K562 (cell line): ENCODE measurements around the gene ANXA3. TPM values are rescaled to one million over a fixed set of nuclear protein-coding genes. Genes with fewer than 3 reads are reported as not detected.
A peak's percentile ranks its signal among the peaks of the same experiment; 100 is the strongest.

Experiments
- CEBPG ChIP-seq, 3 experiments: fragments of 200-800 bp in 1 of 3; sonication (Bioruptor generic) in 1 of 3; sonication (generic) in 1 of 3; formaldehyde crosslinking in 1 of 3; IDR thresholded peaks in 2 of 3; conservative IDR thresholded peaks in 1 of 3; 2 replicates each; pipeline versions ENCODE4 v1.6.1 to v1.8.0; 2016 to 2022; ENCODE audit warnings: missing compliant biosample characterization in 2 of 3, missing genetic modification characterization in 2 of 3, mild to moderate bottlenecking in 1 of 3, missing genetic modification reagents in 1 of 3
- CHD1 ChIP-seq: fragments of 200-600 bp; sonication (generic); IDR thresholded peaks from one replicate; pipeline ENCODE4 v1.6.1; 2012; ENCODE audit warnings: mild to moderate bottlenecking, moderate library complexity, low read length, inconsistent platforms
- GATAD2B ChIP-seq: fragments of 450-650 bp; IDR thresholded peaks from 2 replicates; pipeline ENCODE4 v1.6.1; 2017; ENCODE audit warnings: mild to moderate bottlenecking, borderline replicate concordance
- LARP7 ChIP-seq: fragments of 450-650 bp; IDR thresholded peaks from 2 replicates; pipeline ENCODE4 v1.6.1; 2016
- NR2C1 ChIP-seq, 2 experiments: fragments of 450-650 bp; IDR thresholded peaks; 2 replicates each; pipeline ENCODE4 v1.6.1; 2017; ENCODE audit warnings: mild to moderate bottlenecking in 2 of 2, antibody characterized with exemption in 1 of 2, inconsistent platforms in 1 of 2, missing compliant biosample characterization in 1 of 2, missing genetic modification characterization in 1 of 2
- POLR2A ChIP-seq: fragments of 450-650 bp; conservative IDR thresholded peaks from 2 replicates; pipeline ENCODE4 v1.6.1; 2016
- PRDM10 ChIP-seq: fragments of 450-650 bp; IDR thresholded peaks from 2 replicates; pipeline ENCODE4 v1.6.1; 2018; ENCODE audit not compliant: partially characterized antibody
- ZNF224 ChIP-seq: sonication (generic); formaldehyde crosslinking; IDR thresholded peaks from 2 replicates; pipeline ENCODE4 v1.8.0; 2022; ENCODE audit warnings: mild to moderate bottlenecking, missing genetic modification reagents
- ZNF274 ChIP-seq: IDR thresholded peaks from 2 replicates; pipeline ENCODE4 v1.6.1; 2011; ENCODE audit warnings: low read depth, mild to moderate bottlenecking, low read length, moderate library complexity, borderline replicate concordance
- ZNF324 ChIP-seq: fragments of 250-450 bp; sonication (Bioruptor Pico); IDR thresholded peaks from 2 replicates; pipeline ENCODE4 v1.4.0; 2020; ENCODE audit warnings: mild to moderate bottlenecking
- ZNF707 ChIP-seq: fragments of 250-450 bp; sonication (Bioruptor Pico); conservative IDR thresholded peaks from 2 replicates; pipeline ENCODE4 v1.8.0; 2022; ENCODE audit warnings: inconsistent platforms, mild to moderate bottlenecking, moderate library complexity
- ZNF76 ChIP-seq: fragments of 250-450 bp; sonication (Bioruptor Pico); IDR thresholded peaks from 2 replicates; pipeline ENCODE4 v1.4.0; 2020; ENCODE audit warnings: mild to moderate bottlenecking, moderate library complexity, borderline replicate concordance
- polyA plus RNA-seq, 8 experiments: library from polyadenylated mRNA; depleted of rRNA in 4 of 8; stranded (reverse) in 5 of 8; unstranded in 3 of 8; fragments of >200 nt; fragmentation: Nextera tagmentation in 2 of 8; fragmentation: Illumina TruSeq in 1 of 8; extraction: Ambion mirVana in 2 of 8; extraction: Trizol in 1 of 8; gene quantifications; 2 replicates each; pipeline versions ENCODE4 v1.2.1 to v1.2.3, GENCODE V29; 2011 to 2014; ENCODE audit warnings: inconsistent platforms in 1 of 8, missing spikeins in 1 of 8
- total RNA-seq, 7 experiments: library from RNA; depleted of rRNA in 6 of 7; stranded (reverse); fragments of >200 nt in 6 of 7; fragmentation: Illumina TruSeq in 2 of 7; extraction: Trizol in 2 of 7; gene quantifications; 2 replicates each; pipeline versions ENCODE4 v1.2.1 to v1.2.3, GENCODE V29; 2011 to 2021; ENCODE audit warnings: low replicate concordance in 1 of 7
- TF ChIP-seq, protein P1 (sequence below): sonication (generic); formaldehyde crosslinking; IDR thresholded peaks from 2 replicates; pipeline ENCODE4 v1.8.1; 2023; ENCODE audit warnings: missing genetic modification reagents, mild to moderate bottlenecking, borderline replicate concordance
- TF ChIP-seq, protein P2 (sequence below): sonication (generic); formaldehyde crosslinking; IDR thresholded peaks from 2 replicates; pipeline ENCODE4 v1.8.1; 2023; ENCODE audit warnings: mild to moderate bottlenecking, missing genetic modification reagents
- TF ChIP-seq, protein P3 (sequence below): sonication (generic); formaldehyde crosslinking; IDR thresholded peaks from 2 replicates; pipeline ENCODE4 v1.8.0; 2022; ENCODE audit warnings: mild to moderate bottlenecking, missing genetic modification reagents

ANXA3 gene
- total and polyA plus RNA-seq, 9 of the 15 experiments (the other 6 are each of a cell fraction or from before 2014, with no cell fraction given): 6.3 to 15.5 (median 9.8) TPM

DNA sequence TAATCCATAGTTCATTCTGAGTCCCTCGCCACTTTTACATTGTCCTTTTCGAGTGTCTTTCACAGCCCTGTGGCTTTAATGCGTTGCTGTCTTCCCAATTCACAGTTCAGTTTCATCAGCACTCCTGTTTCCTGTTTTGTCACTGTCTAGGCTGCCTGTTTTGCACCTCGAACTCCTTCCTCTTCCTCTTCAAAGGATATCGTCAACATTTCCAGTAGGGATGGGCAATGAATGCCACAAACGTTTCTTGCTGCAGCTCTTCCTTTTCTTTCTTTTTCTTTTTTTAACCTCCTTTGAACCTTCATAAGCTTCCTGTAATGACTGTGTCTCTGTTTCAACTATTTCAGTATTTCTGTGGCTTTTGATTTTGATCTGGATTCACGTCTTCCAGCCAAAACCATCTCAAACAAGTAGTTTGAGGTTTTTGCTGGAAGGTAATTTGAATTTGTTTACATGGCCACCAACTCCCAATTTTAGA is 105.4 kb downstream of the ANXA3 start (continued):
- TF ChIP-seq, protein P1, sequence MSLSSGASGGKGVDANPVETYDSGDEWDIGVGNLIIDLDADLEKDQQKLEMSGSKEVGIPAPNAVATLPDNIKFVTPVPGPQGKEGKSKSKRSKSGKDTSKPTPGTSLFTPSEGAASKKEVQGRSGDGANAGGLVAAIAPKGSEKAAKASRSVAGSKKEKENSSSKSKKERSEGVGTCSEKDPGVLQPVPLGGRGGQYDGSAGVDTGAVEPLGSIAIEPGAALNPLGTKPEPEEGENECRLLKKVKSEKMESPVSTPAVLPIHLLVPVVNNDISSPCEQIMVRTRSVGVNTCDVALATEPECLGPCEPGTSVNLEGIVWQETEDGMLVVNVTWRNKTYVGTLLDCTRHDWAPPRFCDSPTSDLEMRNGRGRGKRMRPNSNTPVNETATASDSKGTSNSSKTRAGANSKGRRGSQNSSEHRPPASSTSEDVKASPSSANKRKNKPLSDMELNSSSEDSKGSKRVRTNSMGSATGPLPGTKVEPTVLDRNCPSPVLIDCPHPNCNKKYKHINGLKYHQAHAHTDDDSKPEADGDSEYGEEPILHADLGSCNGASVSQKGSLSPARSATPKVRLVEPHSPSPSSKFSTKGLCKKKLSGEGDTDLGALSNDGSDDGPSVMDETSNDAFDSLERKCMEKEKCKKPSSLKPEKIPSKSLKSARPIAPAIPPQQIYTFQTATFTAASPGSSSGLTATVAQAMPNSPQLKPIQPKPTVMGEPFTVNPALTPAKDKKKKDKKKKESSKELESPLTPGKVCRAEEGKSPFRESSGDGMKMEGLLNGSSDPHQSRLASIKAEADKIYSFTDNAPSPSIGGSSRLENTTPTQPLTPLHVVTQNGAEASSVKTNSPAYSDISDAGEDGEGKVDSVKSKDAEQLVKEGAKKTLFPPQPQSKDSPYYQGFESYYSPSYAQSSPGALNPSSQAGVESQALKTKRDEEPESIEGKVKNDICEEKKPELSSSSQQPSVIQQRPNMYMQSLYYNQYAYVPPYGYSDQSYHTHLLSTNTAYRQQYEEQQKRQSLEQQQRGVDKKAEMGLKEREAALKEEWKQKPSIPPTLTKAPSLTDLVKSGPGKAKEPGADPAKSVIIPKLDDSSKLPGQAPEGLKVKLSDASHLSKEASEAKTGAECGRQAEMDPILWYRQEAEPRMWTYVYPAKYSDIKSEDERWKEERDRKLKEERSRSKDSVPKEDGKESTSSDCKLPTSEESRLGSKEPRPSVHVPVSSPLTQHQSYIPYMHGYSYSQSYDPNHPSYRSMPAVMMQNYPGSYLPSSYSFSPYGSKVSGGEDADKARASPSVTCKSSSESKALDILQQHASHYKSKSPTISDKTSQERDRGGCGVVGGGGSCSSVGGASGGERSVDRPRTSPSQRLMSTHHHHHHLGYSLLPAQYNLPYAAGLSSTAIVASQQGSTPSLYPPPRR (CRISPR knock-in tag): no peak
- TF ChIP-seq NR2C1 (IDR thresholded peaks at IDR 0.05): no peak
- peak; percentile 8; the same call in 1 of the 2 replicates for TF ChIP-seq NR2C1 (tag; IDR thresholded peaks at IDR 0.05)
- TF ChIP-seq PRDM10: no peak
- no peak; the same call in 1 of the 2 replicates for TF ChIP-seq CEBPG (CRISPR knock-in tag; IDR thresholded peaks at IDR 0.05)
- TF ChIP-seq CEBPG (tag; conservative IDR thresholded peaks at IDR 0.05 in 1 of 2, IDR thresholded peaks at IDR 0.05 in 1 of 2): peak in 1 of 2 experiments; percentile 79; a peak in 2 of 4 replicates
- TF ChIP-seq, protein P2, sequence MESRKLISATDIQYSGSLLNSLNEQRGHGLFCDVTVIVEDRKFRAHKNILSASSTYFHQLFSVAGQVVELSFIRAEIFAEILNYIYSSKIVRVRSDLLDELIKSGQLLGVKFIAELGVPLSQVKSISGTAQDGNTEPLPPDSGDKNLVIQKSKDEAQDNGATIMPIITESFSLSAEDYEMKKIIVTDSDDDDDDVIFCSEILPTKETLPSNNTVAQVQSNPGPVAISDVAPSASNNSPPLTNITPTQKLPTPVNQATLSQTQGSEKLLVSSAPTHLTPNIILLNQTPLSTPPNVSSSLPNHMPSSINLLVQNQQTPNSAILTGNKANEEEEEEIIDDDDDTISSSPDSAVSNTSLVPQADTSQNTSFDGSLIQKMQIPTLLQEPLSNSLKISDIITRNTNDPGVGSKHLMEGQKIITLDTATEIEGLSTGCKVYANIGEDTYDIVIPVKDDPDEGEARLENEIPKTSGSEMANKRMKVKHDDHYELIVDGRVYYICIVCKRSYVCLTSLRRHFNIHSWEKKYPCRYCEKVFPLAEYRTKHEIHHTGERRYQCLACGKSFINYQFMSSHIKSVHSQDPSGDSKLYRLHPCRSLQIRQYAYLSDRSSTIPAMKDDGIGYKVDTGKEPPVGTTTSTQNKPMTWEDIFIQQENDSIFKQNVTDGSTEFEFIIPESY (CRISPR knock-in tag): no peak
- TF ChIP-seq POLR2A: no peak
- TF ChIP-seq CHD1: no peak
- TF ChIP-seq LARP7: peak; percentile 70; the same call in 1 of the 2 replicates
- no peak for TF ChIP-seq ZNF224 (CRISPR knock-in tag)
- TF ChIP-seq ZNF274: no peak
- TF ChIP-seq, protein P3, sequence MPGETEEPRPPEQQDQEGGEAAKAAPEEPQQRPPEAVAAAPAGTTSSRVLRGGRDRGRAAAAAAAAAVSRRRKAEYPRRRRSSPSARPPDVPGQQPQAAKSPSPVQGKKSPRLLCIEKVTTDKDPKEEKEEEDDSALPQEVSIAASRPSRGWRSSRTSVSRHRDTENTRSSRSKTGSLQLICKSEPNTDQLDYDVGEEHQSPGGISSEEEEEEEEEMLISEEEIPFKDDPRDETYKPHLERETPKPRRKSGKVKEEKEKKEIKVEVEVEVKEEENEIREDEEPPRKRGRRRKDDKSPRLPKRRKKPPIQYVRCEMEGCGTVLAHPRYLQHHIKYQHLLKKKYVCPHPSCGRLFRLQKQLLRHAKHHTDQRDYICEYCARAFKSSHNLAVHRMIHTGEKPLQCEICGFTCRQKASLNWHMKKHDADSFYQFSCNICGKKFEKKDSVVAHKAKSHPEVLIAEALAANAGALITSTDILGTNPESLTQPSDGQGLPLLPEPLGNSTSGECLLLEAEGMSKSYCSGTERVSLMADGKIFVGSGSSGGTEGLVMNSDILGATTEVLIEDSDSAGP (CRISPR knock-in tag): peak; percentile 78
- no peak for TF ChIP-seq ZNF76 (CRISPR knock-in tag)
- TF ChIP-seq ZNF707 (CRISPR knock-in tag): no peak
- no peak for TF ChIP-seq ZNF324
- no peak for TF ChIP-seq GATAD2B
